ENCODE data around the gene NEK3. TPM values are rescaled to one million over a fixed set of nuclear protein-coding genes. Genes with fewer than 3 reads are reported as not detected.

The NEK3 gene
- total and polyA plus RNA-seq, 2 donors from 2014 or later, result 17.4 to 21.1 TPM

DNA sequence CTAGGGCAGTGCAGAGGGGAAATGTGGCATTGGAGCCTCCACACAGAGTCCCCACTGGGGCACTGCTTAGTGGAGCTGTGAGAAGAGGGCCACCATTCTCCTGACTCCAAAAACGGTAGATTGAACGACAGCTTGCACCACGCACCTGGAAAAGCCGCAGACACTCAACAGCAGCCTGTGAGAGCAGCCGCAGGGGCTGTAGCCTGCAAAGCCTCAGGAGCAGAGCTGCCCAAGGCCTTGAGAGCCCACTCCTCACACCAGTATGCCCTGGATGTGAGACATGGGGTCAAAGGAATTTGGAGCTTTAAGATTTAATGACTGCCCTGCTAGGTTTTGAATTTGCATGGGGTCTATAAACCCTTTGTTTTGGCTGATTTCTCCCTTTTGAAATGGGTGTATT, 62.2 kb downstream of the NEK3 start:
- DNase-seq, result no peak
- no peaks in the 10 kb centered on the region for H3K36me3 ChIP-seq (ENCODE audit: control insufficient read depth in 2 of 3, insufficient read depth in 3 of 3, low read length in 3 of 3)
- intact Hi-C loops (cut with DNase I), result no loop called here
- TF ChIP-seq, protein P1, sequence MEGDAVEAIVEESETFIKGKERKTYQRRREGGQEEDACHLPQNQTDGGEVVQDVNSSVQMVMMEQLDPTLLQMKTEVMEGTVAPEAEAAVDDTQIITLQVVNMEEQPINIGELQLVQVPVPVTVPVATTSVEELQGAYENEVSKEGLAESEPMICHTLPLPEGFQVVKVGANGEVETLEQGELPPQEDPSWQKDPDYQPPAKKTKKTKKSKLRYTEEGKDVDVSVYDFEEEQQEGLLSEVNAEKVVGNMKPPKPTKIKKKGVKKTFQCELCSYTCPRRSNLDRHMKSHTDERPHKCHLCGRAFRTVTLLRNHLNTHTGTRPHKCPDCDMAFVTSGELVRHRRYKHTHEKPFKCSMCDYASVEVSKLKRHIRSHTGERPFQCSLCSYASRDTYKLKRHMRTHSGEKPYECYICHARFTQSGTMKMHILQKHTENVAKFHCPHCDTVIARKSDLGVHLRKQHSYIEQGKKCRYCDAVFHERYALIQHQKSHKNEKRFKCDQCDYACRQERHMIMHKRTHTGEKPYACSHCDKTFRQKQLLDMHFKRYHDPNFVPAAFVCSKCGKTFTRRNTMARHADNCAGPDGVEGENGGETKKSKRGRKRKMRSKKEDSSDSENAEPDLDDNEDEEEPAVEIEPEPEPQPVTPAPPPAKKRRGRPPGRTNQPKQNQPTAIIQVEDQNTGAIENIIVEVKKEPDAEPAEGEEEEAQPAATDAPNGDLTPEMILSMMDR (IDR thresholded peaks at IDR 0.05; ENCODE audit: borderline replicate concordance, extremely low read depth, insufficient read depth), result no peak
- FAIRE-seq, result no peak
- no peaks in the 10 kb centered on the region for H3K9me3 ChIP-seq (ENCODE audit: control insufficient read depth in 2 of 3, insufficient read depth in 1 of 3, low read length in 3 of 3)
- H3K4me3 ChIP-seq (ENCODE audit: low read length in 3 of 3), result no peak overlapping the region
- no peaks in the 10 kb centered on the region for H3K27me3 ChIP-seq (ENCODE audit: control insufficient read depth, insufficient read depth, low read length)
- no peaks in the 10 kb centered on the region for H3K4me1 ChIP-seq (ENCODE audit: control insufficient read depth in 2 of 3, insufficient read depth in 2 of 3, low read depth in 1 of 3, low read length in 3 of 3)
- no peak overlapping the region for H3K9ac ChIP-seq (ENCODE audit: low read length in 3 of 3)
- no peak overlapping the region for H3K27ac ChIP-seq (ENCODE audit: low read depth in 2 of 2, low read length in 2 of 2)

DNA sequence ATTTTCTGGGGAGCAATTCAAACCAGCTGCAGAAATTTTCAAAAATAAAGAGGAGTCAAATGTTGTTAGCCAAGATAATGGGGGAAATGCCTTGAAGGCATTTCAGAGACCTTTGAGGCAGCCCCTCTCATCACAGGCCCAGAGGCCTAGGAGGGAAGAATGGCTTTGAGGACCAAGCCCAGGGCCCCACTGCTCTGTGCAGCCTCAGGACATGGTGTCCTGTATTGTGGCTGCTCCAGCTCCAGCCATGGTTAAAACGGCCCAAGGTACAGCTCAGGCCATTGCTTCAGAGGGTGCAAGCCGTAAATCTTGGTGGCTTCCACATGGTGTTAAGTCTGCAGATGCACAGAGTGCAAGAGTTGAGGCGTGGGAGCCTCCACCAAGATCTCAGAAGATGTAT, 62.6 kb downstream of the NEK3 start:
- Histone ChIP-seq H3K4me3 (ENCODE audit: low read length in 3 of 3) (no peak overlapping the region), H3K9ac (ENCODE audit: low read length in 3 of 3) (no peak overlapping the region), H3K4me1 (ENCODE audit: control insufficient read depth in 2 of 3, insufficient read depth in 2 of 3, low read depth in 1 of 3, low read length in 3 of 3) (no peaks in the 10 kb centered on the region), H3K27ac (ENCODE audit: low read depth in 2 of 2, low read length in 2 of 2) (no peak overlapping the region), H3K36me3 (ENCODE audit: control insufficient read depth in 2 of 3, insufficient read depth in 3 of 3, low read length in 3 of 3) (no peaks in the 10 kb centered on the region), H3K9me3 (ENCODE audit: control insufficient read depth in 2 of 3, insufficient read depth in 1 of 3, low read length in 3 of 3) (no peaks in the 10 kb centered on the region), H3K27me3 (ENCODE audit: control insufficient read depth, insufficient read depth, low read length) (no peaks in the 10 kb centered on the region)
- FAIRE-seq (no peak), DNase-seq (no peak)
- TF ChIP-seq, protein P1 (IDR thresholded peaks at IDR 0.05; ENCODE audit: borderline replicate concordance, extremely low read depth, insufficient read depth), result no peak
- intact Hi-C loops (cut with DNase I), result no loop called here

DNA sequence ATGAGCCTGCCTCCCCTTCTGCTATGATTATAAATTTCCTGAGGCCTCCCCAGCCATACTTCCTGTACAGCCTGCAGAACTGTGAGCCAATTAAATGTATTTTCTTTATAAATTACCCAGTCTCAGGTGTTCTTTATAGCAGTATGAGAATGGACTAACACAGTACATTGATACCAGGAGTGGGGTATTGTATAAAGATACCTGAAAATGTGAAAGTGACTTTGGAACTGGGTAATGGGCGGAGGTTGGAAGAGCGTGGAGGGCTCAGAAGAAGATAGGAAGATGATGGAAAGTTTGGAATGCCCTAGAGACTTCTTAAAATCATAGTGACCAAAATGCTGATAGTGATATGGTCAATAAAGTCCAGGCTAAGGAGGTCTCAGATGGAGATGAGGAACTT, 63.3 kb downstream of the NEK3 start:
- TF ChIP-seq, protein P1 (IDR thresholded peaks at IDR 0.05; ENCODE audit: borderline replicate concordance, extremely low read depth, insufficient read depth), result no peak
- DNase-seq, result no peak
- H3K4me1 ChIP-seq (ENCODE audit: control insufficient read depth in 2 of 3, insufficient read depth in 2 of 3, low read depth in 1 of 3, low read length in 3 of 3), result no peaks in the 10 kb centered on the region
- intact Hi-C loops (cut with DNase I), result no loop called here
- no peaks in the 10 kb centered on the region for H3K36me3 ChIP-seq (ENCODE audit: control insufficient read depth in 2 of 3, insufficient read depth in 3 of 3, low read length in 3 of 3)
- H3K9me3 ChIP-seq (ENCODE audit: control insufficient read depth in 2 of 3, insufficient read depth in 1 of 3, low read length in 3 of 3), result no peaks in the 10 kb centered on the region
- no peak overlapping the region for H3K9ac ChIP-seq (ENCODE audit: low read length in 3 of 3)
- H3K27ac ChIP-seq (ENCODE audit: low read depth in 2 of 2, low read length in 2 of 2), result no peak overlapping the region
- H3K4me3 ChIP-seq (ENCODE audit: low read length in 3 of 3), result no peak overlapping the region
- no peaks in the 10 kb centered on the region for H3K27me3 ChIP-seq (ENCODE audit: control insufficient read depth, insufficient read depth, low read length)
- no peak for FAIRE-seq

DNA sequence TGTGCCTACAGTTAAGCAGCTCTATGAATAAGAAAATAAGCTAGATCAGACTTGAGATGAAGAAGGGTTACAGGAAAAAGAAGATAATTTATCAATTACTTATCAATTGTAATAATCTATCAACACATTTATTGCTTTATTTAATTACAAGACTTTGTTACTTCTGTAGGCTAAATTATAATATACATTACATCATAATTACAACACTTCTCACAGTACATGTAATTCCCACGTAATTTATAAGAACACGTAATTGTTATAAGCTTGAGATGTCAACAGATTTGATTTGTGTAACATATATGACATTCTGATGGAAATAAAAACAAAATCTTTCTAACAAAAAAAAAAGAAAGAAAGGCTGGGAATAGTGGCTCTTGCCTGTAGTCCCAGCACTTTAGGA, 67.3 kb downstream of the NEK3 start:
- no peak overlapping the region for H3K9ac ChIP-seq (ENCODE audit: low read length in 3 of 3)
- DNase-seq (no peak), FAIRE-seq (no peak)
- intact Hi-C loops (cut with DNase I), result no loop called here
- H3K4me1 ChIP-seq (ENCODE audit: control insufficient read depth in 2 of 3, insufficient read depth in 2 of 3, low read depth in 1 of 3, low read length in 3 of 3), result no peaks in the 10 kb centered on the region
- H3K4me3 ChIP-seq (ENCODE audit: low read length in 3 of 3), result no peak overlapping the region
- H3K27ac ChIP-seq (ENCODE audit: low read depth in 2 of 2, low read length in 2 of 2), result no peak overlapping the region
- no peaks in the 10 kb centered on the region for H3K27me3 ChIP-seq (ENCODE audit: control insufficient read depth, insufficient read depth, low read length)
- H3K36me3 ChIP-seq (ENCODE audit: control insufficient read depth in 2 of 3, insufficient read depth in 3 of 3, low read length in 3 of 3), result no peaks in the 10 kb centered on the region
- no peaks in the 10 kb centered on the region for H3K9me3 ChIP-seq (ENCODE audit: control insufficient read depth in 2 of 3, insufficient read depth in 1 of 3, low read length in 3 of 3)
- TF ChIP-seq, protein P1 (IDR thresholded peaks at IDR 0.05; ENCODE audit: borderline replicate concordance, extremely low read depth, insufficient read depth), result no peak

All from kidney (tissue), 14 donors.